ENCODE measurements around the gene IMPACT.

The IMPACT gene

GRCh38 chr18:24426398-24427294 lies at the start of gene IMPACT:
TSS of gene IMPACT (plus strand) at chr18:24426670. CDS start at chr18:24426757, 87 bp downstream.
- peak; percentile 76 to 84 for DNase-seq

- no peak for DNase-seq
Measured at GRCh38 chr18:24378598-24378997, 47.9 kb upstream of the IMPACT start.

- DNase-seq: peak; percentile 23 to 31
Measured at GRCh38 chr18:24380163-24380747, 46.2 kb upstream of the IMPACT start.

GRCh38 chr18:24381126-24381525 lies 45.3 kb upstream of the IMPACT start:
- DNase-seq: no peak

DNA sequence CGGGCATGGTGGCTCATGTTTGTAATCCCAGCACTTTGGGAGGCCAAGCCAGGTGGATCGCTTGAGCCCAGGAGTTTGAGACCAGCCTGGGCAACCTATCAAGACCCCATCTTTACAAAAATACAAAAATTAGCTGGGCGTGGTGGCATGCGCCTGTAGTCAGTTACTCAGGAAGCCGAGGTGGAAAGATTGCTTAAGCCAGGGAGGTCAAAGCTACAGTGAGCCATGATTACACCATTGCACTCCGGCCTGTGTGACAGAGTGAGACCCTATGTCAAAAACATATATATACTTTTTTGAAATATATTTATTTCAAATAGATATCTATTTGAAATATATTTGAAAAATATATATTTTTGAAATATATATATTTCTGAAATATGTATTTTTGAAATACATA lies 39.8 kb upstream of the IMPACT start:
- peak in 1 of 2 donors; percentile 10 for DNase-seq

- DNase-seq: no peak
Measured at GRCh38 chr18:24388957-24389356, 37.5 kb upstream of the IMPACT start.

- peak; percentile 47 to 67 for DNase-seq
Measured at GRCh38 chr18:24395049-24395795, 31.2 kb upstream of the IMPACT start.

GRCh38 chr18:24396082-24396633 lies 30.3 kb upstream of the IMPACT start:
- DNase-seq: peak in 1 of 2 donors; percentile 15

GRCh38 chr18:24397131-24397693 lies 29.3 kb upstream of the IMPACT start:
- peak; percentile 91 to 95 for DNase-seq

DNA sequence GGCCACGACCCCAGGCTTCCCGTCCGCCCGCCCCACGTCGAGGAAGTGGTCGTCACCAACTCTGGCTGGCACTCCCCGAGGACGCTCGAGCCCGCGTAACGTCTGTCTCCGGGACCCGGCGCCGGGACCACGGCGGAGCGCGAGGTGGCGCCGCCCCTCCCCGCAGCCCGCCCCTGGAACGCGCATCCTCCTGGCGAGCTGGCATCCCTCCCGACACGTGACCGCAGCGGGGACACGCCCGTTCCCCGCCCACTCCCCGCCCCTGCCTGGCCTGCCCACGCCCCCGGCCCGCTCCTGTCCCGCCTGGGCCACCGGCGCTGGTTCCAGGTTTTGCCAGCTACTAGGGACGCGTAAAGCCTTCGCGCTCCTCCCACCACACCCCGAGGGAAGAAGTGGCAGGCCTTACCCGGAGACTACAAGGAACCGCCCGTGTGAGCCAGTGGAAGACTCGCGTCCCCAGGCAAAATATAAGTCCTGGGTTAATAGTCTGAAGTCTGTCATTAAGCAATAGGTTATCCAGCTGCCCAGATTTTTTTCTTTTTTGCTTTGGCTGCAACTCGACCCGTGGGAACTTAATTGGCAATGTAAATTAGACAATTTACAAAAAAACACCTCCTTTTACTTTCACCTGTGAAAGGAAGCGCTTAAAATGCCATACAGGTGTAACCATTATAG lies 28.6 kb upstream of the IMPACT start, which contains the start of gene OSBPL1A:
Gene OSBPL1A (minus strand): TSS at position 131 of the 675 bp plus-strand sequence. CDS start 20,291 bp downstream, outside the sequence.
- DNase-seq: peak; percentile 89 to 91

- peak in 1 of 2 donors; percentile 18 for DNase-seq
Measured at GRCh38 chr18:24398540-24398939, 27.9 kb upstream of the IMPACT start.

GRCh38 chr18:24400587-24400986 lies 25.9 kb upstream of the IMPACT start:
- DNase-seq: no peak

DNA sequence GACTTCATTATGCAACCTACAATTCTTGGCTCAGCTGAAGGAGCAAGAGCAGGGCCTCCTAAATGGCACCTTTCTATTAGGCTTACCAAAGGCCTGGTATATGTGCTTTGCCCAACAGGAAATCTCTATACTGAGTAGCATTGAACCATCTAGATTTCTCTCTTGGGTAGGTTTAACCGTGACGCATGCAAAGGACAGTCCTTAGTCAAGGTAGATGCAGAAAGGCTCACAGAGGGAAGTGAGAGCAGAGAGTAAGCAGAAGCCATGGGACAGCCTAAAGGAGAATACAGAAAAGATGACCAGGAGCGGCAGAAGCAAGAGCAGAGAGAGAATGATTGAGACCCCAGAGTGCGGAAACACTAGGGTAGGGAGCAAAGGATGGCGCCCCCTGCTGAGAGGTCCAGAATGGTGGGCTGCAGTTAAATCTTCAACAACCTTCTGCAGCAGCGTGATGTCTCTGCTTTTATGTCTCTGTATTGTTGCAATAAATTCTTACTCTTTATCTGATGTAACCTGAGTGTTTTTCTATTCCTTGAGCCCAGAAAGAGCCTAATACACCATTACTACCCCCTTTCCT lies 24.2 kb upstream of the IMPACT start:
- DNase-seq: no peak

- DNase-seq: no peak
Measured at GRCh38 chr18:24403076-24403475, 23.4 kb upstream of the IMPACT start.

DNA sequence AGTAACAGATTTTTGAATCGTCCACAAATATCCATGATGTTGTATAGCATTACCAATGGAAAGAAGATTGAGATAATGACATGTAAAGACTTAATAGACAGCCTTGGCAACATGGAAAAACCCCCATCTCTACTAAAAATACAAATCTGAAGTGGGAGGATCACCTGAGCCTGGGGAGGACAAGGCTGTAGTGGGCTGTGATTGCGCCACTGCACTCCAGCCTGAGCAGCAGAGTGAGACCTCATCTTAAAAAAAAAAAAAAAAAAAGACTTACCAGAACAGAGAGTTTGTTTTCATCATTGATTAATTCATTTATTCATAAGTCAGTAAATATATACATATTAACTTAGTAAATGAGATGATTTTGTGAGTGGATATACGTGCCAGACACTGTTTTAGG lies 21.9 kb upstream of the IMPACT start:
- no peak for DNase-seq

GRCh38 chr18:24408496-24408895 lies 18.0 kb upstream of the IMPACT start:
- DNase-seq: no peak

DNA sequence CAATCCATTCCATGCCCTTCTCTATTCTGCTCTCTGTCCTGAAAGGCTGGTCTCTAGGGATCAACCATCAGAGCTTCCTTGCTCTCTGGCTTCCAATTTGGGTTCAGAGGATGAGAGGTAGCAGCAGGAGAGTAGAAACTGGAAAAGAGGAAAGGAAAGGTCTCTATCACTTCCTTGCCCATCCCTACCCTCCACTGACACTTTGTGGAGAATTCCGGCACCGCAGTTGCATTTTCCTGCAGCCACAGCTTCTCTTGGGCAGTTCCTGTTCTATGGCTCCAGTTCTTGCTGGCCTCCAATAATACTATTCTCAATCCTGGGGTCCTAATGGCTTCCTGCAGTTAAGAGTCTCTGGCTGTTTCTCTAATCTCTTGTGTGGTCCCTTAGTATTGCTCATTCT lies 13.3 kb upstream of the IMPACT start:
- no peak for DNase-seq

DNA sequence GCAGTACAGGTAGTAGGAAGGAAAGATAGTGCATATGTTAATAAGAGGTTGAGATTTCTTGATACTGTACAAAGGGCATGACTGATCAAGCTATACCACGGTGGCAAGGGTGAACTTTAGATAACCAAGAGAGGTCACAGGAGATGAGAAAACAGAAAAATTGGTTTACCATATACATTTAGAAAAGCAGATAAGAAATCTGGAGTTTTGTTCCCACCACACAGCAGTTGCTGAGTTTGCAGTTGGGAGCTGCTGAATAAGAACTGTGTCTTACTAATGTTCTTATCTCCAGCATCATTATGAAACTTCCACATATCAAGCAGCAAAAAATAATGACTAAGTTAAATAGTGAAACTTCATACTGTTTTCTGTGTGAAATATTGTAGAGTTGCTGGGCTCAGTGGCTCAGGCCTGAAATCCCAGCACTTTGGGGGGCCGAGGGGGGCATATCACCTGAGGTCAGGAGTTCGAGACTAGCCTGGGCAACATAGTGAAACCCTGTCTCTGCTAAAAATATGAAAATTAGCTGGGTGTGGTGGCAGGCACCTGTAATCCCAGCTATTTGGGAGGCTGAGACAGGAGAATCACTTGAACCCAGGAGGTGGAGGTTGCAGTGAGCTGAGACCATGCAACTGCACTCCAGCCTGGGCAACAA lies 12.0 kb upstream of the IMPACT start:
- no peak for DNase-seq

DNA sequence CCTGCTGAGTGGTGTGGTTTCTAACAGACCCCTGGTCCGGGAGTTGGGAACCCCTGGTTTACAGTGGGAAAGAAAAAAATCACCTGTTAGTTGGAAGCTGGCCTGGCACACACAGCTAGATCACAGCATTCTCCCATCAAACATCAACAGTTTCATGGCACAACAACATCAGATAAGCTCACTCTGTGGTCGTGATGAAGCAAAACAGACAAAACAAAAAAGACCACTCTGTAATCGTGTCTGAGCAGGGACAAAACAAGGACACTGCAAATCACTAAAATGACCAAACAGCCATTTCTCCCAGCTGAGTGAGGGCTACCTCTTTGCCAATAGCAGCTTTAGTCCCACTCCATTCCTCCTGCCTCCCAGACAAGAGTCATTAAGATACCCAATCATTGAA lies 9.0 kb upstream of the IMPACT start:
- DNase-seq: no peak

DNA sequence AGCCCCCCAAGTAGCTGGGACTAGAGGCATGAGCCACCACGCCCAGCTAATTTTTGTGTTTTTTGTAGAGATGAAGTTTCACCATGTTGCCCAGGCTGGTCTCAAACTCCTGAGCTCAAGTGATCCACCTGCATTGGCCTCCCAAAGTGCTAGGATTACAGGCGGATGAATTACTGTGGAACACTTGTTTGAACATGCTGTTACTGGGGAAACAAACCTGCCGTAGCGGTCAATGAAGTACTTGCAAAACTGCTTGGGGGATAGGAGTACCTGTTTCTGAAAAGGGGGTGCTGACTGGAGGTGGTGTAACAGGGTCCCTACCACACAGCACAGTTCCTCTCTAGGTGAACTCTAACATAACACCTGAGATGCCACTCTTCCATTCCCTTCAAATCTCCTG lies 5.9 kb upstream of the IMPACT start:
- DNase-seq: no peak

DNA sequence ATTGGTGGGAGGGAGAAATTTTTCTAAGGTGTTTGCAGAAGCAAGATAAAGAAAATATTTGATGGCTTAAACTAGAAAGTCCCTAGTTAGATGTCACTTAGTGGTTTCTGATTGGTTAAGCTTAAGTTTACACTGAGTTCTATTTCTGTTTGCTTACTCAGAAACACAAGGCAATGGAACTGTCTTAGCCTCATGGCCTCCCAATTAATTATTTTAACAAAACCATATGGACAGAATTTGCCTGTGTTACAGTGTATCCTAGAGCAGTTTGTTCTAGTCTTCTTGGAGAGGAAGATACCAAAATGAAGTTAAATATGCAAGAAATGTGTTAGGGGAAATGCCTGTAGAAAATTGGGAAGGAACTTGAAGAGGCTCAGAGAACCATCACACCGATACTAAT lies 4.6 kb upstream of the IMPACT start:
- DNase-seq: peak in 1 of 2 donors; percentile 44
